ENCODE measurements around the gene MANSC4. TPM values are rescaled to one million over a fixed set of nuclear protein-coding genes. Genes with fewer than 3 reads are reported as not detected.

MANSC4 gene
- total and polyA plus RNA-seq, 9 of the 15 experiments (the other 6 are each of a cell fraction or from before 2014, with no cell fraction given) = not detected

DNA sequence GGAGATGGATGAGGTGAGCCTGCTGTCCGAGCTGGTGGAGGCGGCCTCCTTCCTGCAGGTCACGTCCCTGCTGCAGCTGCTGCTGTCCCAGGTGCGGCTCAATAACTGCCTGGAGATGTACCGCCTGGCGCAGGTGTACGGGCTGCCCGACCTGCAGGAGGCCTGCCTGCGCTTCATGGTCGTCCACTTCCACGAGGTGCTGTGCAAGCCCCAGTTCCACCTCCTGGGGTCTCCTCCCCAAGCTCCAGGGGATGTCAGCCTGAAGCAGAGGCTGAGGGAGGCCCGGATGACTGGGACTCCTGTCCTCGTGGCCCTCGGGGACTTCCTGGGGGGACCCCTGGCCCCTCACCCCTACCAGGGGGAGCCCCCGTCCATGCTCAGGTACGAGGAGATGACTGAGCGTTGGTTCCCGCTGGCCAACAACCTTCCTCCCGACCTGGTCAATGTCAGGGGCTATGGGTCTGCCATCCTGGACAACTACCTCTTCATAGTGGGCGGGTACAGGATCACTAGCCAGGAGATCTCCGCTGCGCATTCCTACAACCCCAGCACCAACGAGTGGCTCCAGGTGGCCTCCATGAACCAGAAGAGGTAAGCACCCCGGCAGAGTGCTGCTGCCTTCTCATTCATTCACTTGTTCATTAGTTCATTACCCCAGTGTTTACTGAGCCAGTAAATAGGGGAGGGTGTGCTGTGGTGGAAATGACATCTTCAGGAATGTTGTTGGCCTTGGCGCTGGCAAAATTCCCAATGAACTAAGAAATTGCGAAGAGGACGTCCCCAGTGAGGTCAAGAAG, 774 bp upstream of the MANSC4 start (continued):
- TF ChIP-seq, protein P1, sequence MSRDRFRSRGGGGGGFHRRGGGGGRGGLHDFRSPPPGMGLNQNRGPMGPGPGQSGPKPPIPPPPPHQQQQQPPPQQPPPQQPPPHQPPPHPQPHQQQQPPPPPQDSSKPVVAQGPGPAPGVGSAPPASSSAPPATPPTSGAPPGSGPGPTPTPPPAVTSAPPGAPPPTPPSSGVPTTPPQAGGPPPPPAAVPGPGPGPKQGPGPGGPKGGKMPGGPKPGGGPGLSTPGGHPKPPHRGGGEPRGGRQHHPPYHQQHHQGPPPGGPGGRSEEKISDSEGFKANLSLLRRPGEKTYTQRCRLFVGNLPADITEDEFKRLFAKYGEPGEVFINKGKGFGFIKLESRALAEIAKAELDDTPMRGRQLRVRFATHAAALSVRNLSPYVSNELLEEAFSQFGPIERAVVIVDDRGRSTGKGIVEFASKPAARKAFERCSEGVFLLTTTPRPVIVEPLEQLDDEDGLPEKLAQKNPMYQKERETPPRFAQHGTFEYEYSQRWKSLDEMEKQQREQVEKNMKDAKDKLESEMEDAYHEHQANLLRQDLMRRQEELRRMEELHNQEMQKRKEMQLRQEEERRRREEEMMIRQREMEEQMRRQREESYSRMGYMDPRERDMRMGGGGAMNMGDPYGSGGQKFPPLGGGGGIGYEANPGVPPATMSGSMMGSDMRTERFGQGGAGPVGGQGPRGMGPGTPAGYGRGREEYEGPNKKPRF (IDR thresholded peaks at IDR 0.05; ENCODE audit: low read depth, low read length) = no peak
- TF ChIP-seq, protein P2, sequence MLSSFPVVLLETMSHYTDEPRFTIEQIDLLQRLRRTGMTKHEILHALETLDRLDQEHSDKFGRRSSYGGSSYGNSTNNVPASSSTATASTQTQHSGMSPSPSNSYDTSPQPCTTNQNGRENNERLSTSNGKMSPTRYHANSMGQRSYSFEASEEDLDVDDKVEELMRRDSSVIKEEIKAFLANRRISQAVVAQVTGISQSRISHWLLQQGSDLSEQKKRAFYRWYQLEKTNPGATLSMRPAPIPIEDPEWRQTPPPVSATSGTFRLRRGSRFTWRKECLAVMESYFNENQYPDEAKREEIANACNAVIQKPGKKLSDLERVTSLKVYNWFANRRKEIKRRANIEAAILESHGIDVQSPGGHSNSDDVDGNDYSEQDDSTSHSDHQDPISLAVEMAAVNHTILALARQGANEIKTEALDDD (IDR thresholded peaks at IDR 0.05) = no peak
- TF ChIP-seq ZNF316 (IDR thresholded peaks at IDR 0.05) = no peak
- TF ChIP-seq, protein P3, sequence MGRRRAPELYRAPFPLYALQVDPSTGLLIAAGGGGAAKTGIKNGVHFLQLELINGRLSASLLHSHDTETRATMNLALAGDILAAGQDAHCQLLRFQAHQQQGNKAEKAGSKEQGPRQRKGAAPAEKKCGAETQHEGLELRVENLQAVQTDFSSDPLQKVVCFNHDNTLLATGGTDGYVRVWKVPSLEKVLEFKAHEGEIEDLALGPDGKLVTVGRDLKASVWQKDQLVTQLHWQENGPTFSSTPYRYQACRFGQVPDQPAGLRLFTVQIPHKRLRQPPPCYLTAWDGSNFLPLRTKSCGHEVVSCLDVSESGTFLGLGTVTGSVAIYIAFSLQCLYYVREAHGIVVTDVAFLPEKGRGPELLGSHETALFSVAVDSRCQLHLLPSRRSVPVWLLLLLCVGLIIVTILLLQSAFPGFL (CRISPR knock-in tag; IDR thresholded peaks at IDR 0.05) = no peak
- TF ChIP-seq ESRRB (CRISPR knock-in tag; IDR thresholded peaks at IDR 0.05; ENCODE audit: borderline replicate concordance) = no peak
- peak; percentile 48 for TF ChIP-seq L3MBTL2 (IDR thresholded peaks at IDR 0.05)
- TF ChIP-seq NR2F6 (CRISPR knock-in tag; IDR thresholded peaks at IDR 0.05) = no peak
- no peak for TF ChIP-seq POLR3G (IDR thresholded peaks at IDR 0.05; ENCODE audit: extremely low read depth, insufficient read length, insufficient replicate concordance)
- TF ChIP-seq NFIC (IDR thresholded peaks at IDR 0.05) = 0 out of 2 replicates have a peak, but pooled peaks have one; percentile 7
- no peak for TF ChIP-seq NR2C1 (IDR thresholded peaks at IDR 0.05)
- TF ChIP-seq NR2C1 (tag; IDR thresholded peaks at IDR 0.05) = no peak
- TF ChIP-seq HDGF (IDR thresholded peaks at IDR 0.05) = no peak
- TF ChIP-seq, protein P4, sequence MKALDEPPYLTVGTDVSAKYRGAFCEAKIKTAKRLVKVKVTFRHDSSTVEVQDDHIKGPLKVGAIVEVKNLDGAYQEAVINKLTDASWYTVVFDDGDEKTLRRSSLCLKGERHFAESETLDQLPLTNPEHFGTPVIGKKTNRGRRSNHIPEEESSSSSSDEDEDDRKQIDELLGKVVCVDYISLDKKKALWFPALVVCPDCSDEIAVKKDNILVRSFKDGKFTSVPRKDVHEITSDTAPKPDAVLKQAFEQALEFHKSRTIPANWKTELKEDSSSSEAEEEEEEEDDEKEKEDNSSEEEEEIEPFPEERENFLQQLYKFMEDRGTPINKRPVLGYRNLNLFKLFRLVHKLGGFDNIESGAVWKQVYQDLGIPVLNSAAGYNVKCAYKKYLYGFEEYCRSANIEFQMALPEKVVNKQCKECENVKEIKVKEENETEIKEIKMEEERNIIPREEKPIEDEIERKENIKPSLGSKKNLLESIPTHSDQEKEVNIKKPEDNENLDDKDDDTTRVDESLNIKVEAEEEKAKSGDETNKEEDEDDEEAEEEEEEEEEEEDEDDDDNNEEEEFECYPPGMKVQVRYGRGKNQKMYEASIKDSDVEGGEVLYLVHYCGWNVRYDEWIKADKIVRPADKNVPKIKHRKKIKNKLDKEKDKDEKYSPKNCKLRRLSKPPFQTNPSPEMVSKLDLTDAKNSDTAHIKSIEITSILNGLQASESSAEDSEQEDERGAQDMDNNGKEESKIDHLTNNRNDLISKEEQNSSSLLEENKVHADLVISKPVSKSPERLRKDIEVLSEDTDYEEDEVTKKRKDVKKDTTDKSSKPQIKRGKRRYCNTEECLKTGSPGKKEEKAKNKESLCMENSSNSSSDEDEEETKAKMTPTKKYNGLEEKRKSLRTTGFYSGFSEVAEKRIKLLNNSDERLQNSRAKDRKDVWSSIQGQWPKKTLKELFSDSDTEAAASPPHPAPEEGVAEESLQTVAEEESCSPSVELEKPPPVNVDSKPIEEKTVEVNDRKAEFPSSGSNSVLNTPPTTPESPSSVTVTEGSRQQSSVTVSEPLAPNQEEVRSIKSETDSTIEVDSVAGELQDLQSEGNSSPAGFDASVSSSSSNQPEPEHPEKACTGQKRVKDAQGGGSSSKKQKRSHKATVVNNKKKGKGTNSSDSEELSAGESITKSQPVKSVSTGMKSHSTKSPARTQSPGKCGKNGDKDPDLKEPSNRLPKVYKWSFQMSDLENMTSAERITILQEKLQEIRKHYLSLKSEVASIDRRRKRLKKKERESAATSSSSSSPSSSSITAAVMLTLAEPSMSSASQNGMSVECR (CRISPR knock-in tag; IDR thresholded peaks at IDR 0.05) = peak; percentile 29; the same call in 1 of the 2 replicates
- TF ChIP-seq, protein P5, sequence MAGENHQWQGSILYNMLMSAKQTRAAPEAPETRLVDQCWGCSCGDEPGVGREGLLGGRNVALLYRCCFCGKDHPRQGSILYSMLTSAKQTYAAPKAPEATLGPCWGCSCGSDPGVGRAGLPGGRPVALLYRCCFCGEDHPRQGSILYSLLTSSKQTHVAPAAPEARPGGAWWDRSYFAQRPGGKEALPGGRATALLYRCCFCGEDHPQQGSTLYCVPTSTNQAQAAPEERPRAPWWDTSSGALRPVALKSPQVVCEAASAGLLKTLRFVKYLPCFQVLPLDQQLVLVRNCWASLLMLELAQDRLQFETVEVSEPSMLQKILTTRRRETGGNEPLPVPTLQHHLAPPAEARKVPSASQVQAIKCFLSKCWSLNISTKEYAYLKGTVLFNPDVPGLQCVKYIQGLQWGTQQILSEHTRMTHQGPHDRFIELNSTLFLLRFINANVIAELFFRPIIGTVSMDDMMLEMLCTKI (IDR thresholded peaks at IDR 0.05; ENCODE audit: partially characterized antibody) = no peak

All from K562 (cell line).